Embryonic facial prominence (tissue), 1 donor: ENCODE data around the gene ZNF277.

Source experiments
- DNase-seq: peaks from one replicate; pipeline ENCODE4 v3.0.0-alpha.2; 2016; ENCODE audit errors: extremely low spot score

Gene ZNF277, protein sequence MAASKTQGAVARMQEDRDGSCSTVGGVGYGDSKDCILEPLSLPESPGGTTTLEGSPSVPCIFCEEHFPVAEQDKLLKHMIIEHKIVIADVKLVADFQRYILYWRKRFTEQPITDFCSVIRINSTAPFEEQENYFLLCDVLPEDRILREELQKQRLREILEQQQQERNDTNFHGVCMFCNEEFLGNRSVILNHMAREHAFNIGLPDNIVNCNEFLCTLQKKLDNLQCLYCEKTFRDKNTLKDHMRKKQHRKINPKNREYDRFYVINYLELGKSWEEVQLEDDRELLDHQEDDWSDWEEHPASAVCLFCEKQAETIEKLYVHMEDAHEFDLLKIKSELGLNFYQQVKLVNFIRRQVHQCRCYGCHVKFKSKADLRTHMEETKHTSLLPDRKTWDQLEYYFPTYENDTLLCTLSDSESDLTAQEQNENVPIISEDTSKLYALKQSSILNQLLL

GRCh38 chr7:112206238-112206990, at the start of gene ZNF277, which contains the start of gene DOCK4:
Gene ZNF277 (plus strand): TSS chr7:112206695. CDS start chr7:112206717, 22 bp downstream.
Gene DOCK4 (minus strand): TSS chr7:112206399. CDS start chr7:112206138, 261 bp downstream.
- DNase-seq = peak; percentile 97

GRCh38 chr7:112157072-112157471, 49.4 kb upstream of the ZNF277 start:
- no peak for DNase-seq

DNA sequence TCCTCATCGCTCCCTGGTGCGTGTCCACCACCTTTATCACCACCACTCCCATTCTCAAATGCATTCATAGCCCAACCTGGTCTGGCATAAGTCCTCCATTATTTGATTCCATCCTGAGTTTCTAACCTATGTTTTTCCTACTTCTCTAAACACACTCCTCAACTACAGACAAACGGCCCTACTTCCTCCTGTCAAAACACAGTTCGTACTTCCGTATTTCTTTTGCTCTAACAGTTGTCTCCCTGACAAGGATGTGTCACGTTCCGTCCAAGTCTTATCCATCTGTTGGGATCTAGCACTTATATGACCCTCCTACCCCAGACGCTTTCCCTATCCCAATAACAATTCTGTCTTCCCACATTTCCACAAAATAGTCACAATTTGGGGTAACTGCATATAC, 47.1 kb upstream of the ZNF277 start:
- no peak for DNase-seq

- no peak for DNase-seq
Measured at GRCh38 chr7:112160130-112160770, 46.2 kb upstream of the ZNF277 start.

GRCh38 chr7:112160771-112161150, 45.7 kb upstream of the ZNF277 start:
- no peak for DNase-seq

GRCh38 chr7:112161253-112162141, 45.0 kb upstream of the ZNF277 start:
- DNase-seq = no peak

- no peak for DNase-seq
Measured at GRCh38 chr7:112162142-112162766, 44.2 kb upstream of the ZNF277 start.

DNA sequence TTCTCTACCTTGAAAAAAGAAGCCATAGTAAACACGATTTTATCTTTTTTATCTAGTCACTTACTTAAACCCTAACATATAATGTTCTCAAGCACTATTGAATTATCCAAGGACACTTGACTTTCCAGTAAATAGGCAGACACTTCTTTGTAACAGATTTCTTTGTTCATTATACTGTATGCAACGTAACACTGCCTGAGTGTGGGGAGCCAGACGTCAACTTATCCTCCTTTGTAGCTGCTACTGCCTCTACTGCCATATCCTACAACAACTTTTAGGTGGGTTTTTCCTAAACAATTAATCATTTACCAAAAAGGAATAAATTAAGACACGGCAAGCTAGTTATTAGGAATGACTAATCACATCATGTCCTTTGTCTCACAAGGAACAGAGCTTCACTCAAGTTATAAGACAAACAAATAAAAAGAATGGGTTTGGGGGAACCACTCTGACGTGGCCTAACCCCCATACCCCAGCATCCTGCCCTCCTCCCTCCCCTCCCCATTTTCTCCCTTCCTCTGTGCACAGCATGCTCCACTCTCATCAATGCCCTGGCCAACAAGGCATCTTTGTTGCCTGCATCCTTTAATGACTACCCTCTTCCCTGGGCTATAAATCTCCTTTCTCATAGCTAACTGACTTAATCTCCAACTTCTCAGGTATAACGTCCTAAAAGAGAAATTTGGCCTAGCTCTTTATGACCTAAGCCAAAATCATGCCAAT, 43.5 kb upstream of the ZNF277 start:
- DNase-seq = no peak

- no peak for DNase-seq
Measured at GRCh38 chr7:112167147-112167546, 39.3 kb upstream of the ZNF277 start.

- DNase-seq = no peak
Measured at GRCh38 chr7:112168915-112169314, 37.6 kb upstream of the ZNF277 start.

DNA sequence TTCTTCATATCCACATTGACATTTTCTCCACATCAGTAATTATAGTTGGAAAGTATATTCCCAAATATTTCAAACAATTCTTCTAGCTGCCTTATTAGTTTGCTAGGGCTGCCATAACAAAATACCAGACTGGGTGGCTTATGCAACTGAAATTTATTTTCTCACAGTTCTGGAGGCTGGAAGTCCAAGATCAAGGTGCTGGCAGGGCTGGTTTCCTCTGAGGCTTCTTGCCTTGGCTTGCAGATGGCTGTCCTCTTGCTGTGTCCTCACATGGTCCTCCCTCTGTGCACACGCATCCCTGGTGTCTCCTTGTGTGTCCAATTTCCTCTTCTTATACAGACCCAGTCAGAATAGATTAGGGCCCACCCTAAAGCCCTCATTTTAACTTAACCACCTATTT, 34.8 kb upstream of the ZNF277 start:
- DNase-seq = no peak

DNA sequence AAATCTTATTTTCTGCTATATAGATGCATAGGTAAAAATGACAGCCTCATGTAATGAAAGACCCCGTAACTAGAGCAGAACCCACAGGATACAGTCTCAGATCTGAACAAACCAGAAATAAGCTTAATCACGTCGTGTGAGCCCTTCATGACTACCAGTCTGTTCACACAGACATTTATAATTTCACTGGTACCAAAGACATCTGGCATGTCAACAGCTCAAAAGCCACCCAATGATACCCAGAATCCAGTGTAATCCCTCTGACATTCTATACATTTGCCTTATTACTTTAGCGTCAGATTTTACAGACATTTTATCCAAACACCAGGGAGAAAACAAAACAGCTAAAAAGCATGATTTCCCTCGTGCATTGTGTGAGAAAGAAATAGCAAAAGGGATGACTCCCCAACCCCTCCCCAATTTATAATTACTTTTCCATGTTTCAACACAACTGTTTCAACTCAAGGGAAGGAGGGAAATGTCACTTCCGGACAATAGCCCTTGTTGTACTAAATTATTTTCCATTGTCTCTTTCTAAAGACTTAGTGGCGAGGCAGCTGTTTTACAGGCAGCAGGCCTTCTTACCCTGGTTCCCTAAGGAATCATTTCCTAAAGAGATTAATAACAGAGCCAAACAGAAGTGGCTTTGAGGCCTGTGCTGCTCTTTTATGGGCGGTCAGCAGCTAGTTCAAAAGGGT, 33.5 kb upstream of the ZNF277 start:
- DNase-seq = no peak

DNA sequence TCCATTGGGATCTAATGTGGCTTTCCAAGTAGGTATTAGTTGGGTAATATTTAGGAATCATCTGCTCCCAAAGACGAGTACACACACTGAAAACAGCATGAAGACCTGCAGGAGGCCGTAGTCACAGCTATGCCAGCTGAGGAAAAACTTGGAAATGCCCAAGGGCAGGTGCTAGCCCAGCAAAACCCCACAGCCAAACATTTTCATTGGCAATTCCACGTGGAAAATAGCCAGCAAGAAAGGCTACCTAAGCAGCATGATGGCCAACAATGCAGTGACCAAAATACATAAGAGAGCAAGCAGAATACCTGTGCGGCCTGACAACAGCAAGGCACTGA, 33.0 kb upstream of the ZNF277 start:
- DNase-seq = no peak

DNA sequence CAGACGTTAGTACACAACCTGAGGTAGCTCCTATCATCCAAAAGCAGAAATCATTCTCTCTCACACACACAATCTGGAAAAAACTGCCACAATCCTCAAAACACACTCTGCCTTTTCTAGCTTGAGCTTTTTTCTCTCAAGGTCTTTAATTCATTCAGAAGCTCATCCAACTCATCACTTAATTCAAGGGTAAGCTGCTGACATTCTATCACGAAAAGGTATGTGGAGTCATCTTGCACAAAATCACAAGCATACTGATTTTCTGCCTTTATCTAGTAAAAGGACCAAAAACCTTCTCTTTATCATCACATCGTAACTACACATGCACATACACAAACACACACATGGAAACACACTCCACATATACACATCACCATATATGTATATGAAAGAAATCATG, 32.3 kb upstream of the ZNF277 start:
- no peak for DNase-seq

GRCh38 chr7:112176241-112176640, 30.3 kb upstream of the ZNF277 start:
- no peak for DNase-seq

- DNase-seq = no peak
Measured at GRCh38 chr7:112176693-112177415, 29.6 kb upstream of the ZNF277 start.

DNA sequence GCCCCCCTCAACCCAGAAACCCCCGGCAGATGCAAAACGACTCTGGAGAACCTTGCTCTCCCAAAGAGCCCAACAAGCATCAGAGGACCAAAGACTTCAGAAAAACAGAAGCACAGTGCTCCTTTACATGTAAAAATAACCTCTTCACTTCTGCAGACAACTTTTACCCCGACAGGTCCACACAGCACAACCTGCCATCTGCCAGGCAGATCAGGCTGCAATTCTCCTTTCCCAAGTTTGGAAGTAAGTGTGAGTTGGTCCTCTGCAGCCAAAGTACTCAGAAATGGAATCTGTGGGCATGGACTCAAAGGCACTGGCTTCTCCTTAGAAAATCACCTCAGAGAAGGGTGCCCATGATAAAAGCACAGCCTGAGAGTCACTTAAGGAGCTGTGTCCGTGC, 26.3 kb upstream of the ZNF277 start:
- DNase-seq = no peak

DNA sequence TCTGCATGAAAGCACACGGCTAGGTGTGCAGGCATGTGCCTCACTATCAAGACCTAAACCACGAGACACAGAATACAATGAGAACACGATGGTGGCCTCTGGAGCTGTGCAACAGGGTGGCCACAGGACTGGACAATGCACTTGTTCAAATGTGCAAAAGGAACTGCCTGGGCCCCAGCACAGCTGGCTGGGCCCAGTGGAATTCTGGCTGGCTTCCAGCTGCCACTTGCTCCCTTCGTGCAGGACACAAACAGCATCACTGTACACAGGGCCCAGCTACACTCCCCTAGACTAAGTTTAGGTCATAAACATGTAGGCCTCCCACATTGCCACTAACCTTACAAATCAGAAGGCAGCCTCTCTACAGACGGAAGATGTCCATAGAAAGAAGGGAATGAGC, 23.7 kb upstream of the ZNF277 start:
- no peak for DNase-seq

DNA sequence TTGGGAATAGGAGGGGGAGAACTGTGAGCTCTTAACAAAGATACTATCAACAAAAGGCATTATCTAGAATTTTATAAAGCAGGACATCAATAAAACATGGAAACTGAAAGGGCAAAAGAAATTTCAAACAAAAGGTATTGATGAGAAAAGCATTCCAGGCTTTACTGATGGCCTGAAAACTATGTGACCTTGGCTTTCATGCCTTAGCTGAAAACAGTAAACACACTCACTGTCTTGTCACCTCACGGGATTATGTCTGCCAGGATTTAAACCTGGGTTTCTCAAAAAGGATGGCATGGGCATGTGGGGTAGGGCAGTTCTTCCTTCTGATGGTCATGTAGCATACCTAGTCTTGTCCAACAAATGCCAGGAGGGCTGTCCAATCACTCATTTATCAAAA, 23.2 kb upstream of the ZNF277 start:
- DNase-seq = no peak
